Ascending aorta (tissue), 2 donors: Measurements from ENCODE around the gene GLCE. TPM values are rescaled to one million over a fixed set of nuclear protein-coding genes. Genes with fewer than 3 reads are reported as not detected.

Experiments
- DNase-seq, 2 donors: peaks; one replicate each; pipeline ENCODE4 v3.0.0-alpha.2; 2019; ENCODE audit warnings: low spot score in 2 of 2
- H3K27ac ChIP-seq, 2 donors: fragments of 200-600 bp; sonication (generic); one replicate each; pipeline ENCODE4 v1.5.1; 2016 to 2017; ENCODE audit warnings: mild to moderate bottlenecking in 1 of 2
- H3K27me3 ChIP-seq: fragments of 200-600 bp; sonication (generic); one replicate; pipeline ENCODE4 v1.5.1; 2017
- H3K36me3 ChIP-seq, 2 donors: fragments of 200-600 bp; sonication (generic); one replicate each; pipeline ENCODE4 v1.5.1; 2016
- H3K4me1 ChIP-seq, 2 donors: fragments of 200-600 bp; sonication (generic); one replicate each; pipeline ENCODE4 v1.5.1; 2016 to 2017; ENCODE audit warnings: mild to moderate bottlenecking in 1 of 2
- H3K4me3 ChIP-seq, 2 donors: fragments of 200-600 bp; sonication (generic); one replicate each; pipeline ENCODE4 v1.5.1; 2016 to 2017; ENCODE audit warnings: mild to moderate bottlenecking in 1 of 2
- H3K9me3 ChIP-seq, 2 donors: fragments of 200-600 bp; sonication (generic); one replicate each; pipeline ENCODE4 v1.5.1; 2016
- intact Hi-C: fragments of 100-400 bp; cut with DNase I; formaldehyde crosslinking; loops from one replicate; pipeline ENCODE4 v1.15.1; 2023
- total RNA-seq: library from RNA; depleted of rRNA; stranded (reverse); fragments of >200 nt; gene quantifications from one replicate; pipeline ENCODE4 v1.1.0, GENCODE V29; 2016
- TF ChIP-seq, protein P1 (sequence below), 3 experiments: fragments of 200-600 bp in 2 of 3; fragments of 450-650 bp in 1 of 3; sonication (generic) in 2 of 3; IDR thresholded peaks; one replicate each; pipeline ENCODE4 v1.5.1; 2016 to 2019; ENCODE audit warnings: antibody characterized with exemption in 3 of 3, mild to moderate bottlenecking in 1 of 3, moderate library complexity in 1 of 3

Gene GLCE
- total RNA-seq, 1 donor from 2014 or later = 13.9 TPM

DNA sequence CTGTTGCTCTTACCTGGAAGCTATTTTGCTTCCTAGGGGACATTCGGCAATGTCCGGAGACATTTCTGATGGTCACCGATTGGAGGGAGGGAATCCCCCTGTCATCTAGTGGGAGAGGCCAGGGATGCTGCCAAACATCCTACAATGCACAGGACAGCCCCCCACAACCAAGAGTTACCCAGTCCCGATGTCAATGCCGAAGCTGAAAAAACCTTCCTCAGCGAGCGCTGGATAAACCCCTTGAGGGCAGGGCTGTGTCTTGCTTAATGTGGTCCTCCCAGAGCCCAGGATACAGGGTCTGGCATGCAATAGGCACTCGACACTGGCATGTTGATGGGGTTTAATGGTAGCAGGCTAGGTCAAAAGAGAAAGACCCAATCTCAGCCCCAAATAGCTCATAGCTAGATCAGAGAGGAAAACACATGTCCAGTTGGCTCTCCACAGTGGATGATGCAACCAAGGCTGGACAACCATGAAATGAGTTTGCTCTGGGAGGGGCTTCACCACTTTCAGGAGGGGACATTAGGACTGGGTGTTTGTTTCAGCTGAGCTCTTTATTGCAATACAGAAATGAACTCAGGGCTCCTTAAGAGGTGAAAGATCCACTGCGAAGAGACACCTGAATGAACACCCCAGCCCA lies 121.8 kb downstream of the GLCE start:
- Histone ChIP-seq H3K9me3 (no peaks in the 10 kb centered on the region), H3K36me3 (no peaks in the 10 kb centered on the region), H3K27me3 (no peaks in the 10 kb centered on the region), H3K4me3 (no peak overlapping the region), H3K4me1 (no peaks in the 10 kb centered on the region), H3K27ac (no peak overlapping the region)
- no peak for DNase-seq
- TF ChIP-seq, protein P1, sequence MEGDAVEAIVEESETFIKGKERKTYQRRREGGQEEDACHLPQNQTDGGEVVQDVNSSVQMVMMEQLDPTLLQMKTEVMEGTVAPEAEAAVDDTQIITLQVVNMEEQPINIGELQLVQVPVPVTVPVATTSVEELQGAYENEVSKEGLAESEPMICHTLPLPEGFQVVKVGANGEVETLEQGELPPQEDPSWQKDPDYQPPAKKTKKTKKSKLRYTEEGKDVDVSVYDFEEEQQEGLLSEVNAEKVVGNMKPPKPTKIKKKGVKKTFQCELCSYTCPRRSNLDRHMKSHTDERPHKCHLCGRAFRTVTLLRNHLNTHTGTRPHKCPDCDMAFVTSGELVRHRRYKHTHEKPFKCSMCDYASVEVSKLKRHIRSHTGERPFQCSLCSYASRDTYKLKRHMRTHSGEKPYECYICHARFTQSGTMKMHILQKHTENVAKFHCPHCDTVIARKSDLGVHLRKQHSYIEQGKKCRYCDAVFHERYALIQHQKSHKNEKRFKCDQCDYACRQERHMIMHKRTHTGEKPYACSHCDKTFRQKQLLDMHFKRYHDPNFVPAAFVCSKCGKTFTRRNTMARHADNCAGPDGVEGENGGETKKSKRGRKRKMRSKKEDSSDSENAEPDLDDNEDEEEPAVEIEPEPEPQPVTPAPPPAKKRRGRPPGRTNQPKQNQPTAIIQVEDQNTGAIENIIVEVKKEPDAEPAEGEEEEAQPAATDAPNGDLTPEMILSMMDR (IDR thresholded peaks at IDR 0.05) = no peak
- intact Hi-C loops = no loop called here

DNA sequence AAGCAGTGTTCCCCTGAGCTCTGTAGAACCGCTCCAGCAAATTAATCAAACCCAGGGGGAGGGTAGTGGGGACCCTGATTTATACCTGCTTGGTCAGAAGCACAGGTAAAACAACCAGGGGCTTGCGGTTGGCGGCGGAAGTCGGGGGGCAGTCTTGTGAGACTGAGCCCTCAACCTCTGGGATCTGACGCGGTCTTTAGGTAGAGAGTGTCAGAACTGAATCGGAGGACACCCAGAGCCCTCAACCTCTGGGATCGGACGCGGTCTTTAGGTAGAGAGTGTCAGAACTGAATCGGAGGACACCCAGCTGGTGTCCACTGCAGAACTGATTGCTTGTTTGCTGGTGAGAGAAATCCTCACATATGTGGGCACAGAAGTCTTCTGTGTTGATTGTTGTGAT lies 125.4 kb downstream of the GLCE start:
- Histone ChIP-seq H3K36me3 (no peaks in the 10 kb centered on the region), H3K27ac (no peak overlapping the region), H3K4me3 (no peak overlapping the region), H3K27me3 (no peaks in the 10 kb centered on the region), H3K4me1 (no peaks in the 10 kb centered on the region), H3K9me3 (no peaks in the 10 kb centered on the region)
- DNase-seq = no peak
- TF ChIP-seq, protein P1 (IDR thresholded peaks at IDR 0.05) = no peak
- intact Hi-C loops = no loop called here

DNA sequence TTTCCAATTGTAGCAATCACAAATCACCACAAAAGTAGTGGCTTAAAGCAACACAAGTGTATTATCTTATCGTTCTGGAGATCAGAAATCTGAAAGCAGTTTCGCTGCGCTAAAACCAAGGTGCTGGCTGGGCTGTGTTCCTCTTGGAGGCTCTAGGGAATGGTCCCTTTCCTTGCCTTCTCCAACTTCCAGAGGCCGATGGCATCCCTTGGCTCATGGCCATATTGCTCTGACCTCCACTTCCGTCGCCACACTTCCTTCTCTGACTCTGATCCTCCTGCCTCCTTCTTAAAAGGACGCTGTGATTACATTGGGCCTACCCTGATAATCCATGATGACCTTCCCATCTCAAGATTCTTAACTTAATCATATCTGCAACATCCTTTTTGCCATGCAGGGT lies 127.6 kb downstream of the GLCE start:
- no peak for DNase-seq
- Histone ChIP-seq H3K27ac (no peak overlapping the region), H3K4me1 (no peaks in the 10 kb centered on the region), H3K27me3 (no peaks in the 10 kb centered on the region), H3K4me3 (no peak overlapping the region), H3K36me3 (no peaks in the 10 kb centered on the region), H3K9me3 (no peaks in the 10 kb centered on the region)
- intact Hi-C loops = no loop called here
- TF ChIP-seq, protein P1 (IDR thresholded peaks at IDR 0.05) = no peak

DNA sequence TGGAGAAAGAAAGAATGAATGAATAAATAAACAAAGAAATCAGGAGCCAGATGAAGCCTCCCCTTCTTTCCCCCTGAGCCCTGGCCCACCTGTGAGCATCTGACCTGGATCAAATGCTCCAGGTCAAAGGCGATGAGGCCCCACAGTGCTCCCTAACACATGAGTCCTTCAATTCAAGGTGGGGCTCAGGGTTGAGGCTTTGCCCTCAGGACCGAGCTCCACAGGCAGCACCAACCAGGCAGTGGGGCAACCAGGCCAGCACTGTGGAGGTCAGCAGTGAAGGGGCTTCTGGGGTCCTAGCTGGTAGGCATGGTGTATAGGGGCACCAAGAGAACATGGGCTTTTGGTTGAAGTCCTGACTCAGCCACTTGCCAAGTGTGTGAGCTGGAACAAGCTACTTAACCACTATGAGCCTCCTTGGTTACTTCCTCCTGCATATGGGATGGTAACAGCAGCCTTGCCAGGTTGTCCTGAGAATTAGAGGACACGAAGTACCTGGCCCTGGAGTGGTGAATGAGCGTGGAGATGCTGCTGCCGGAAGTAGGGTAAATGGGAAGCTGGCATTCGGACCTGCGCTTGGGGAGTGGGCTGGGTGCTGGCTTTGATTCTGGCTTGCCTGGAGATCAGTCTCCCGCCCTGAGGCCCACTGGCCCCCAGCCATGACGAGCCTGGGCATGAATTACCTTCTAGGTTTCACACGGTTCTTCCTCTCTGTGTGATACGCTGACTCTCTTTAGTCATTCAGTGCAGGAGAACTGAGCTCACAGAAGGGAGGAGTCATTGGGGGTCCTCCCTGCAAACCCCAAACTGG lies 128.3 kb downstream of the GLCE start:
- TF ChIP-seq, protein P1 (IDR thresholded peaks at IDR 0.05) = no peak
- Histone ChIP-seq H3K9me3 (no peaks in the 10 kb centered on the region), H3K4me1 (no peaks in the 10 kb centered on the region), H3K36me3 (no peaks in the 10 kb centered on the region), H3K27me3 (no peaks in the 10 kb centered on the region), H3K27ac (no peak overlapping the region), H3K4me3 (no peak overlapping the region)
- intact Hi-C loops = no loop called here
- DNase-seq = no peak

DNA sequence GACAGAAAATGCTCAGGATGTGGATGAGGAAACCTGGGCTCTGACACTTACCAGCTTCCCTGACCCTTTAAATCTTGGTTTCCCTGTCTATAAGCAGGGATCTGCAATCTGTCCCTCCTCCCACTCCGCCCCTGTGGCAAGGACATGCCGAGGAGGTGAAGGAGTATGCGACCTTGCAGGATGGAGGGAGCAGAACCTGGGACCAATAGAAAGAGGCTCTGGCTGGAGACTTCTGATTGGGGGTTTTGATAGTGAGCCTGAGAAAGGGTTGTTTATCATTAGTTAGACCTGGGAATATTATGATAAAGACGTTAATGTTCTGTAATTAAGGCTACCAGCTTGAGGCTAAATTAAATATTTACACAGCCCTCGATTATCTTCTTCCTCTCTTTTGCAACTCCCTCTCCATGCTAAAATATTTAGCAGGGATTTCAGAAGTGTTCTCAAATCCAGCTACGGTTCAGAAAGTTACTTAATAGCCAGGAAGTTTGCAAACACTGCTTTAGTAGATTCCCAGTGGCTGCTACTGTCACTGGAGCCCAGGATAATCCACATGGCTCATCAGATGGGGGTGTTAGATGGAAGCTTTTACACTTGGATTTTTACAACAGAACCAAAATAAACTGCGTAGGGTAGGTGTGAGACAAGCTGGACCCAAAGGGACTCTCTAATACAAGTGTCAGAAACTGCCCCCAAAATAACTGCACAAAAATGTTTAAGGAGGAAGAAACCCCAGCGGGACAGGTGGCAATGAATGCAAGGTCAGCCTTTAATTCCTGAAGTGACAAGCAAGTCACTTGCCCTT lies 129.1 kb downstream of the GLCE start:
- Histone ChIP-seq H3K27ac (no peak overlapping the region), H3K4me3 (no peak overlapping the region), H3K9me3 (no peaks in the 10 kb centered on the region), H3K36me3 (no peaks in the 10 kb centered on the region), H3K4me1 (no peaks in the 10 kb centered on the region), H3K27me3 (no peaks in the 10 kb centered on the region)
- TF ChIP-seq, protein P1 (IDR thresholded peaks at IDR 0.05) = no peak
- intact Hi-C loops = no loop called here
- DNase-seq = no peak
